ENCODE data around the gene CLDN9.
A peak's percentile ranks its signal among the peaks of the same experiment; 100 is the strongest.

CLDN9 gene, protein sequence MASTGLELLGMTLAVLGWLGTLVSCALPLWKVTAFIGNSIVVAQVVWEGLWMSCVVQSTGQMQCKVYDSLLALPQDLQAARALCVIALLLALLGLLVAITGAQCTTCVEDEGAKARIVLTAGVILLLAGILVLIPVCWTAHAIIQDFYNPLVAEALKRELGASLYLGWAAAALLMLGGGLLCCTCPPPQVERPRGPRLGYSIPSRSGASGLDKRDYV

DNA sequence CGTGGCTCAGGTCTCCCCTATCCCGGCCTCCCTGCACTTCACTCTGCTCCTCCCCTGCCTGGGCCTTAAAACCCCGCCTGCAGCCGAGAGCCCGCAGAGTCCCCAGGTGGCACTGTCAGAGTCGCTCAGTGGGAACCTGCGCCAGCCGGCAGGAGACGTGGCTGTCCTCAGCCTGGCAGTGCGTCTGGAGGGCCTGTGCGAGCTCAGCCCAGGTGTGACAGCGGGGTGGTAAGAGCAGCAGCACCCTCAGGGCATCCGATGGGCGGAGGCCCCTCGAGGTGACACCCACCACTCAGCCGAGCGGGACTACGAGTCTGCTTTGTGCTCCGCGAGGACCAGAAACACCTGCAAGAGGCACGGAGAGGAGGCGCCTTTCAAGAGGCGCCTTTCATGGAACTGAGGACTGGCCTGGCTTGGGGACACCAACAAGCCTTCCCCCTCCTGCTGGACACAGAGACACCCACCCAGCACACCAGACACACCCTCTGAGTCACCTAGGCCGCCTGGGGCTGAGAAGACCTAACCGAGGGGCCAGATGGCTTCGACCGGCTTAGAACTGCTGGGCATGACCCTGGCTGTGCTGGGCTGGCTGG is at the start of gene CLDN9:
Gene CLDN9, plus strand, starts transcription at position 96 of the 593 bp plus-strand sequence. Its CDS starts 440 bp downstream, at position 536.
- no peak for DNase-seq

DNA sequence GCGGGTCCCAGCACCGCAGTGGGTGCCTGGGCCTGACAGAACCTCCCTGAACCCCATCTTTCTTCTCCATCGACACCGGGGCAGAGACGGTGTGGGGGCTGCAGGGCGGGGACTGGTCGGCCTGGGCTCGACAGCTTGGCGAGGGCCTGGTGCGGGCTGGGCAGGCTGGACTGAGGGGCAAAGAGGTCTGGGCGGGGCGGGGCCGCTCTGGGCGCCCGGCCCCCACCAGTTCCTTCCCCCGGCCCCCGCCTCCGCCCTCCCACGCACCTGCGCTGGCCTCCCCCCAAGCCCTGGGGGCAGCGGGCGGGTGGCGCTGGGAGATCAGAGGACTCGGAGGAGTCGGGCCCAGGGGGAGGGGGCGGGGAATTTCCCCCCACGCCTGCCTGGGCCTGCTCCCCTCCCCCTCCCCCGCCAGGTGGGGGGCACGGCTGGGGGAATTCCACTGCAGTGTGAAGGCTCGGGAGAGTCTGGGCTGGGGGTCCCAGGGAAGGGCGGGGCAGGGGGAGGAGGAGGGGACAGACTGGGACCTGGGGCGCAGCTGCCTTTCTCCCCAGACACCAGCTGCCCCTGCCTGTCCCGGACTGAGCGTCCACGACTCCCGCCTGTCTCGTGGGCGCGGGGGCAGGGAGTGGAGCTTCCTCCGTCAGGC is 49.5 kb upstream of the CLDN9 start:
- DNase-seq = no peak

DNA sequence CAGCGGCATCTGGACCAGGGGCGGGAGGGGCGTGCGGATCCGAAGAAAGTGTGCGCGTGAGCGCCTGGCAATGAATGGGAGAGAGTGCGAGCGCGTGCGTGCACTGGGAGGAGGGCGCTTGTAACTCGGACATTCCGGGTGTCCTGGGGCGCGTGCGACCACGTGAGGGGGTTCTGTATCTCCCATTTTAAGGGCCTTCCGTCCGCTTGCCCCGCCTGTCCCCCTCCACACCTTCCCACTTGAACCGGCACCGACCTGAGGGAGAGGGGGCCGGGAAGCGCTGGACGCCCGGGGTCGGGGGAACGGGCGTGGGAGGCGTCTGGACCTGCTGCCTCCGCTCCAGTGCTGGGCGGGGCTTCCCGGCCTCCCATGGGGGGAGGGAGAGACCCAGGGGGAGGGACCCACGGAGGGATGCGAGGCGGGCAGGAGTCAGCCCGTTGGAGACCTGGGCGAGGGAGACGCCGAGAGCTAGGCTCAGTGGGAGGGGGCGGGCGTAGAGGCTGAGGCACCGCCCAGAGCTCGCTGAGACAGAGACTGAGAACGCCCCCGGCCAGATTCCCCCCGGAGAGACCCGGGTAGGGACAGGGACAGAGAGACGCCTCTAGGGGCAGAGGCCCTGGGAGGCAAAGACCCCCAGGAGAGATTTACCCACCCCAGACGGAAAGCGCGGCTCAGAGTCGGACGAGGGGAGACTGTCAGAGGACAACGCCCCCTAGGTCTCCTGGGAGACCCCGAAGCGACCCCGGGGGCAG is 48.8 kb upstream of the CLDN9 start, which contains the start of gene KREMEN2:
Gene KREMEN2, plus strand, starts transcription at position 553 of the 752 bp plus-strand sequence. CDS start 246 bp downstream, outside the sequence.
- no peak for DNase-seq

DNA sequence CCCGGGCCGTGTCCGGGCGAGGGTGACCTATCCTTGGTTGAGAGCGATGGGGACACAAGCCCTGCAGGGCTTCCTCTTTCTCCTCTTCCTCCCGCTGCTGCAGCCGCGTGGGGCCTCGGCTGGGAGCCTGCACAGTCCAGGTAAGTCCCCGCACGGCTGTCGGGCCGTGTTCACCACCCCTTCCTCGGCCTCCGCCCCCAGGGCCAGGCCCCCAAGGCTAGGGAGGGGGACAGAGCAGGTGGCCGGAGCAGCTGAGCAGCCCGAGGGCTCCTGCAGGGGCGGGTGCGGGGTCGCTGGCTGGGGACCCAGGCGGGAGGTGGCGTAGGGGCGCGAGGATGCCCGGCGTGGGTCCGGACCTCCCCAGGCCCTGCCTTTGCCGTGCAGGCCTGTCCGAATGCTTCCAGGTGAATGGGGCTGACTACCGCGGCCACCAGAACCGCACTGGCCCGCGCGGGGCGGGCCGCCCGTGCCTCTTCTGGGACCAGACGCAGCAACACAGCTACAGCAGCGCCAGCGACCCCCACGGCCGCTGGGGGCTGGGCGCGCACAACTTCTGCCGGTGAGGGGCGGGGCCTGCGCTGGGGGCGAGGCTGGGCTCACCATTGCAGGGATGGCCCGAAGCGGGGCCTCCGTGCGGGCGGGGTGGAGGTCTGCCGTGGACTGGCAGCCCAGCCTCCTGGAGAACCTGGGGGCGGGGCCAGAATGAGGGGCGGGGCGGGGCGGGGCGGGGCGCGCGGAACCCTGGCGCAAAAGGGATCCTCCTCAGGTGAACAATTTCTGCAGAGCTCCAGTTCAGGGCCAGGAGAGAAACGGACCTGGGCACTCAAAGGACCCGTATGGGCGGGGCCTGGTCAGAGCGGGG is 48.0 kb upstream of the CLDN9 start:
- peak; percentile 34 for DNase-seq

DNA sequence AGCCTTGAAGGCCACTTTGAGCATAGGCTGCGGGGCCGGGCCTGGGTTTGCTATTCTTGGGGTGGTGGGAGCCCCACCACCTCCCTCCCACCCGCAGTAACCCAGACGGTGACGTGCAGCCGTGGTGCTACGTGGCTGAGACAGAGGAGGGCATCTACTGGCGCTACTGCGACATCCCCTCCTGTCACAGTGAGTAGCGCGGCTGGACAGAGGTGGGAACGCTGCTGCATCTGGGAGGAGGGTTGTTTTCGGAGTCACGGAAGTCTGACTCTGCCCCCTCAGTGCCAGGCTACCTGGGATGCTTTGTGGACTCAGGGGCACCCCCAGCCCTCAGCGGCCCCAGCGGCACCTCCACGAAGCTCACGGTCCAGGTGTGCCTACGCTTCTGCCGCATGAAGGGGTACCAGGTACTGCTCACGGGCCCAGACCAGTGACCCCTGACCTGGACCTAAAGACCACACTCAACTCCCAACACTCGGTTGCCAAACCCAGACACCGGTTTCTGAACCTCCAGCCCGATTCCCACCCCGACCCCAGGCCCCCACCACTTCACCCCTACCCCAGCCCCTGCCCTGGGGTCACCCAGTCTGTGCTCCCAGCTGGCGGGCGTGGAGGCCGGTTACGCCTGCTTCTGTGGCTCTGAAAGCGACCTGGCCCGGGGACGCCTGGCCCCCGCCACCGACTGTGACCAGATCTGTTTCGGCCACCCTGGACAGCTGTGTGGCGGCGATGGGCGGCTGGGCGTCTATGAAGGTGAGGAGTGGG is 46.5 kb upstream of the CLDN9 start:
- no peak for DNase-seq

DNA sequence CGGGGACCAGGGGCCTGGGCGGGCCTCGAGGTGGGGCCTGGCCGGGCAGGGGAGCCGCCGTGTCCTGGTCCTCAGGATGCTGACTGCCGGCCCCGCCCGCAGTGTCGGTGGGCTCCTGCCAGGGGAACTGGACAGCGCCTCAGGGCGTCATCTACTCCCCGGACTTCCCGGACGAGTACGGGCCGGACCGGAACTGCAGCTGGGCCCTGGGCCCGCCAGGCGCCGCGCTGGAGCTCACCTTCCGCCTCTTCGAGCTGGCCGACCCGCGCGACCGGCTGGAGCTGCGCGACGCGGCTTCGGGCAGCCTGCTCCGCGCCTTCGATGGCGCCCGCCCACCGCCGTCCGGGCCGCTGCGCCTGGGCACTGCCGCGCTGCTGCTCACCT is 45.9 kb upstream of the CLDN9 start:
- no peak for DNase-seq

DNA sequence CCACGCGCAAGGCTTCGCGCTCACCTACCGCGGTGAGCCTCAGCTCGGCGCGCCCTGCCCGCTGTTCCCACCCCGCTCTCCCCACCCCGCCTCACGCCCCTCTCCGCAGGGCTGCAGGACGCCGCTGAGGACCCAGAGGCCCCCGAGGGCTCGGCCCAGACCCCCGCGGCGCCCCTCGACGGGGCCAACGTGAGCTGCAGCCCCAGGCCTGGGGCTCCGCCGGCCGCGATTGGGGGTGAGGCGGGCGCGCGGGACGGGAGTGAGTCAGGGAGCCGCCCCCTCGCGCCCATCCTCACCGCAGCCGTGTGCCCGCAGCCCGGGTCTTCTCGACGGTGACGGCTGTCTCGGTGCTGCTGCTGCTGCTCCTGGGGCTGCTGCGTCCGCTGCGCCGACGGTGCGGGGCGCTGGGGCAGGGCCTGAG is 45.5 kb upstream of the CLDN9 start:
- DNase-seq = no peak

DNA sequence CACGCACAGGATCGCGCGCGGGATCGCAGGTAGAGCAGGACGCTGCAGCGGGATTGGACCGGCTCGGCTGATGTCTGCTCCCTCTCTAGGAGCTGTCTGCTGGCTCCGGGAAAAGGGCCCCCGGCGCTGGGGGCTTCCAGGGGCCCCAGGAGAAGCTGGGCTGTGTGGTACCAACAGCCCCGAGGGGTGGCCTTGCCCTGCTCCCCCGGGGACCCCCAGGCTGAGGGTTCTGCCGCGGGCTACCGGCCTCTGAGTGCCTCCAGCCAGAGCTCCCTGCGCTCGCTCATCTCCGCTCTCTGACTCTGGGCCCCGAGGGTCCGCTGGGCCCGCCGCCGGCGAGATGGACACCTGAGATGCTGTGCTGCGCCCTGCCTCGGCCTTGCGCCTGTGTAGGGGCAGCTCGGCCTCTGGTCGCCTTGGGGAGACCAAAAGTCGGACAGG is 45.0 kb upstream of the CLDN9 start:
- no peak for DNase-seq

DNA sequence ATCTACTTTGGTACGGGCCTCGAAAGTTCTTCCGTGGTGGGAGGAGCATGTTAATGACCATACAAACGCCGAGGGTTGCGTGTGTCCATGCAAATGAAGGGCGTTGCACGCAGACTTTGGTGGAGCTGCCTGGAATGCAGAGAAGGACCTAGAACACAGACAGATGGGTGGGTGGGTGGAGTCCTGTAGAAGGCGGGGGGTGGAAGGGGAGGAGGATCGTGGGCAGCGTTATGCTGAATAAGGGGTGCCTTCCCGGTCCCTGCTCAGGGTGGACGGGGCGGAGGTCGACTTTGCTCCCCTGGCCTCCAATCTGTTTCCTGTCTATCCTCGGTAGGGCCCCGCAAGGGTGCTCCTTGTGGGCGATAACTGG is 44.4 kb upstream of the CLDN9 start:
- peak; percentile 74 for DNase-seq

DNA sequence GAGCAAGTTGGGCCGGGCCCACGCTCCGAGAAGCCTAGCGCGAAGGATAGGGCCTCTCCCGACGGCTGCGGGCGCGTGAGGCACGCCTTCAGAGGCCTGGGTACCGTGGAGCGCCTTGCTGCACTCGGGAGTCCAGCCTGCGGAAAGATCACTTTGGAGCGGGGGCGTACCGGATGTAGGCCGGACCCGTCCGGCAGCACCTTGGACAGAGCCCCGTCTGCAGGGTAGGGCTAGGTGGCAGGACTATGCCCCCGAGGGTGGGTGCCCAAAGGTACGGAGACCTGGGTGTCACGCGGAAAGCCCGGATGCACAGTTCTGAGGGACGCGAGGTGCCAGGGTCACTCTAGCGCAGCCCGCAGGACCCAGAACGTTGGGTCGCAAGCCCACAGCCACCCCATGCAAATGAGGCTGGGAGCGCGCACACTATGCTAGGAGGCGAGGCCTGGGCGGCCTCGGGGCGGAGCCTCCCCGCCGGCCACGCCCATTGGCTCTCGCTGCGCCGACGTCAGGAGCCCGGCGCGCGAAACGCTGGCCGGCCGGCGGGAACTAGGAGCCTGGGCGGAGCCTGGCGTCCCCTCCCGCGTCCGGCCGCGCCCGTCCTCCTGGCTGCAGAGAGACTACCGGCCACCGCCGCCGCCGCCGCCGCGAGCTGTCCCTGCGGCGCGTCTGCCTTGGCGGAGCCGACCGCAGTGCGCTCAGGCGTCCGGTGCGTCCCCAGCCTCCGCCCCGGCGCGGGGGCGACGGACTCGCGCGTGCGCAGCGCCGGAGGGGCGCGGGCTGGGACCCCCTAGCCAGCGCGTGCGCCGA is 43.8 kb upstream of the CLDN9 start, which contains the start of gene PAQR4:
Gene PAQR4, plus strand, starts transcription at position 611 of the 807 bp plus-strand sequence. CDS start 327 bp downstream, outside the sequence.
- DNase-seq = peak; percentile 85

DNA sequence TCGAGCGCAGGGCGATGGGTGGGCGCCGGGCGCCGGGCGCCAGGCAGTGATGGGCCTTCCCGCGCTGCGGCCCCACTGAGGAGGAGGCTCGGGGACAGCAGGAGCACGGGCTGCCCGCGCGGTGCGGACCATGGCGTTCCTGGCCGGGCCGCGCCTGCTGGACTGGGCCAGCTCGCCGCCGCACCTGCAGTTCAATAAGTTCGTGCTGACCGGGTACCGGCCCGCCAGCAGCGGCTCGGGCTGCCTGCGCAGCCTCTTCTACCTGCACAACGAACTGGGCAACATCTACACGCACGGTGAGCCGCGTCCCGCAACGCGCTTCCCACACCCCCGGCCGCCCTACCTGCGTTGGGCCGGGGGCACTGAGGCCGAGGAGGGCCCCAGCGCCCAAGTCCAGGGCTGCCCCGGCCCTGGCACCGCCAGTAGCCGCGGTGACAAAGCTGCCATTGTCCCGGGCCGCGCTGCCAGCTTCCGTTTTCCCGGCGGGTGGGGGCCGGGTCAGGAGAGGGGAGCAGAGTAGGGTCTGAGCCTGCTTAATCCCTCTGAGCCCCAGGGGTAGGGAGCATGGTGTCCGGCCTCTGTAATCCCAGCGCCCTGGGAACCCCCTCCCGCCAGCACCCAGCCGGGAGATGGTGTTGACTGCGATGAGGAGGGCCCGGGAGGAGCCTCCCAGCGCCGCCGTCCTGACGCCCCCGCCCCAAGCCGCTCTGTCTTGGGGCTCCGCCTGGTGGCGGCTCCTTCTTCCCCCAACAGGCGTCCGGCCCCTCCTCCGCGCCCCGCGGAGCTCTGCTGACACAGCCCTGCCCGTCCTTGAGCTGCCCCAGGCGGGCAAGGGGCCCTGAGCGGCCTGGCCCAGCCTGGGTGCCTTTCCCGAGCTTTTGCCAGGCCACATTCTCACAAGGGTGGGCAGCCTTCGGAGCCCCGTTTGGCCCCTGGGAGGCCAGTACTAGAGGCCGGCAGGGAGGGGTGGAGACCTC is 42.9 kb upstream of the CLDN9 start:
- DNase-seq = peak; percentile 57

DNA sequence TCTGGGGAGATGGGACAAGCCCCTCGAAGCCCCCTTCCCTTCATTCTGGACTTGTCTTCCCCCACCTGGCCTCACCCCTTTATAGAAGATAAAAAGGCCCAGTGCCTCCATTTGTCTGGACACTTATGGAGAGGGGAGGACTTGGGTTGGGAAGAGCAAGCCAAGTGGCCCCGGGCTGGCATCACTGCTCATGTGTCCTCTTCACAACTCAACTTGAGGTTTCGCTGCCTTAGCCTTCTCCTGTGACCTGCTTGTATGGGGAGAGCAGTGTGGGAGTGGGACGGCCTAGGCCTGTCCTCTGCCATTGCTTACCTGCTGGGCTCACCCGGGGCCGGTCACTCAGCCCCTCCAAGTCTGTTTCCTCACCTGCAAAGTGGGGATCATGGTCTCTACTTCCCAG is 42.2 kb upstream of the CLDN9 start:
- DNase-seq = no peak

DNA sequence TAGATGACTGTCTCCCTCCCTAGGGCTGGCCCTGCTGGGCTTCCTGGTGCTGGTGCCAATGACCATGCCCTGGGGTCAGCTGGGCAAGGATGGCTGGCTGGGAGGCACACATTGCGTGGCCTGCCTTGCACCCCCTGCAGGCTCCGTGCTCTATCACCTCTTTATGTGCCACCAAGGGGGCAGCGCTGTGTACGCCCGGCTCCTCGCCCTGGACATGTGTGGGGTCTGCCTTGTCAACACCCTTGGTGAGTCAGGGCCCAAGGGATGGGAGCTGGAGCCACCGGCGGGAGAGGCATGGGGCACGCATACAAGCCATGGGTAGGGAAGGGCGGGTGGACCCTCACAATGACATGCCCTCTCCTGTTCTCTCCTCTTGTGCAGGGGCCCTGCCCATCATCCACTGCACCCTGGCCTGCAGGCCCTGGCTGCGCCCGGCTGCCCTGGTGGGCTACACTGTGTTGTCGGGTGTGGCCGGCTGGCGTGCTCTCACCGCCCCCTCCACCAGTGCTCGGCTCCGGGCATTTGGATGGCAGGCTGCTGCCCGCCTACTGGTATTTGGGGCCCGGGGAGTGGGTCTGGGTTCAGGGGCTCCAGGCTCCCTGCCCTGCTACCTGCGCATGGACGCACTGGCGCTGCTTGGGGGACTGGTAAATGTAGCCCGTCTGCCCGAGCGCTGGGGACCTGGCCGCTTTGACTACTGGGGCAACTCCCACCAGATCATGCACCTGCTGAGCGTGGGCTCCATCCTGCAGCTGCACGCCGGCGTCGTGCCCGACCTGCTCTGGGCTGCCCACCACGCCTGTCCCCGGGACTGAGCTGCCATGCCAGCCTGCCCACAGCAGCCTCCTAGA is 41.4 kb upstream of the CLDN9 start:
- no peak for DNase-seq

DNA sequence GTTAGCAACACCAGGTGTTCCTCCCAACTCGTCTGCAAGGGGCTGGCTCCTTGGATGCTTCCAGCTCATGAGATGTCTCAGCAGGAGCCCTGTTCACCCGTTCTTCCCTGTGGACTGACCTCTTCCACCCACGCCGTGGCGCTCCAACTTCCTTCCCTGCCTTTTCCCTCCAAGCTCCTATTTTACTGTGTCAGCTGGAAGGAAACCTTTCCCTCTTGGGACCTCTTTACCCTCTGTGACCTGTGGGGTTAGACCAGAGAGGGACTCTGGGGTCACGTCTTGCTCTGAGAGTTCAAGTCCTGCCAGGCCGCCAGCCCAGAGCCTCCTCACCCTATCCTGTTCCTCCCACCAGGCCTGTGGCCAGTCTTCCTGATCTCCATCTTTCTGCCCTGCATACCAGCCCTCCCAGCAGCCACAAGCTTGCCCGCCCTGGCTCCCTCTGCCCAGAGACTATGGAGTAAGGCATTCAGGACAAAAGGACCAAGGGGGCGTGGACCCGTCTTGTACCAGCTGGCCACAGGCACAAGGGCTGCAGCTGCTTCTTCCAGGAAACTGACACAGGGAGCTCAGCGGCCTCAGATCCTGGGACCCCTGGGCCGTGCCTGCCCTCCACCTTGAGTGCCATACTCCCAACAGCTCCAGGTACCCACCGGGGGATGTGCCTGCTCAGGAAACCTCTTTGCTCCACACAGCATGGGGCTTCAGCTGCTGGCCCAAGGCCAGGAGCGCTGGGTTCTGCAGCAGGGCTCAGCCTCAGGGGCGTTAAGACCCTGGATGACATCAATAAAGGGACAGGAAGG is 40.5 kb upstream of the CLDN9 start:
- DNase-seq = no peak

DNA sequence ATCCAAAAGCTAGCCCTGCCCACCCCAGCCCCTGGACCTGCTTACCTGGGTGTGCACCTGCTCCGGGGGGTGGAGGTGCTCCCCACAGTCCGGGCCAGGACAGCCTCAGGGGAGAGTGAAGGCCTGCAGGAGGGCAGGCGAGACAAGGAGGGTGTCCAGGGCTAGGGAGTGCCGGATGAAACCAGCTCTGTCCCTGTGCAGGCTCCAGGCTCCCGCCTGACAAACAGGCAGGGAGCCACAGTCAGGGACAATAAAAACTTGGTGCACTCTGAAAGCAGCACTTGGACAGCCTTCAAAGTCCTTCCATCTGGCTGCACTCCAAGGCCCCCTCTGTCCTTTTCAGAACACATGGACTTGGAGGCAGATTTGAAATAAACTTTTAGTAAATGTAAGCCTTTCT is 39.6 kb upstream of the CLDN9 start:
- no peak for DNase-seq

DNA sequence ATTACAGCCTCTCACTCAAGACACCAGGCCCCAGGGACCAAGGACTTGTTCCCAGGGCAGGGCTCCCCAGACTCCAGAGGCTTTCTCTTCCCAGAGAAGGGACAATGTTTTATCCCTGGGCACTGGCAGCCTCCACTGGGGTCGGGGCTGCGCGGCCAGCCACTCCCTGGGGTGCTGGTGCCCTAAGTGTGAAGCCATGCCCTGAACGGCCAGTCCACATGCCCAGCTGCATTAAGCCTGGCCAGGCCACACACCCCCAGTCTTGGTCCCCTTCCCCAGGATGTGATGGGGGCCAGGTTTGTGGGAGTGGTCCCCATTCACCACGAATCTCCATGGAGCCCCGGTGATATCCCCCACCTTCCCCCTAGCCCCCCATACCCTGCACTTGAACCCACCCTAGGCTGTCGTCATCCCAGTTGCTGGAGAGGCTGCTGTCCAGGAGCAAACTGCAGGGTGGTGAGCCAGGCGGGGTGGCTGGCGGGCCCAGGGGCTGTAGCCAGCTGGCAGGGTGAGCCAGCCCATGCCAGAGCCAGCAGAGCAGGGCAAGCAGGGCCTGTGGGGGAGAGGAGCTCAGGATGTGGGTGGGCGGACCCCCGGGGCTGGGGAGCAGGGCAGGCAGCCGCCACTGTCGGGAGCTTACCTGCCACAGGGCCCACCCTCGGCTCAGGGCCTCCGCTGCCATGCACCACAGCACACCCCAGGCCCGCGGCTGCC is 39.0 kb upstream of the CLDN9 start:
- no peak for DNase-seq

All from MV-4-11 (cell line).